Measurements from ENCODE around the gene LARGE1.

Gene LARGE1

GRCh38 chr22:33691057-33691630 is 229.1 kb downstream of the LARGE1 start:
- TF ChIP-seq, protein P1, sequence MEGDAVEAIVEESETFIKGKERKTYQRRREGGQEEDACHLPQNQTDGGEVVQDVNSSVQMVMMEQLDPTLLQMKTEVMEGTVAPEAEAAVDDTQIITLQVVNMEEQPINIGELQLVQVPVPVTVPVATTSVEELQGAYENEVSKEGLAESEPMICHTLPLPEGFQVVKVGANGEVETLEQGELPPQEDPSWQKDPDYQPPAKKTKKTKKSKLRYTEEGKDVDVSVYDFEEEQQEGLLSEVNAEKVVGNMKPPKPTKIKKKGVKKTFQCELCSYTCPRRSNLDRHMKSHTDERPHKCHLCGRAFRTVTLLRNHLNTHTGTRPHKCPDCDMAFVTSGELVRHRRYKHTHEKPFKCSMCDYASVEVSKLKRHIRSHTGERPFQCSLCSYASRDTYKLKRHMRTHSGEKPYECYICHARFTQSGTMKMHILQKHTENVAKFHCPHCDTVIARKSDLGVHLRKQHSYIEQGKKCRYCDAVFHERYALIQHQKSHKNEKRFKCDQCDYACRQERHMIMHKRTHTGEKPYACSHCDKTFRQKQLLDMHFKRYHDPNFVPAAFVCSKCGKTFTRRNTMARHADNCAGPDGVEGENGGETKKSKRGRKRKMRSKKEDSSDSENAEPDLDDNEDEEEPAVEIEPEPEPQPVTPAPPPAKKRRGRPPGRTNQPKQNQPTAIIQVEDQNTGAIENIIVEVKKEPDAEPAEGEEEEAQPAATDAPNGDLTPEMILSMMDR (IDR thresholded peaks at IDR 0.05; ENCODE audit: insufficient read depth, low read length), result no peak
- no peak for TF ChIP-seq GABPA (IDR thresholded peaks at IDR 0.05; ENCODE audit: low read depth)
- TF ChIP-seq SPI1 (IDR thresholded peaks at IDR 0.05; ENCODE audit: borderline replicate concordance, low read depth), result no peak
- no peak for TF ChIP-seq REST (IDR thresholded peaks at IDR 0.05; ENCODE audit: insufficient replicate concordance, low read depth)
- TF ChIP-seq POLR2AphosphoS5 (IDR thresholded peaks at IDR 0.05; ENCODE audit: low read depth), result no peak
- Histone ChIP-seq H3K27me3 (ENCODE audit: insufficient read depth, poor library complexity, severe bottlenecking) (no peaks in the 10 kb centered on the region), H3K27ac (replicated peaks) (no peak overlapping the region), H3K4me3 (replicated peaks; ENCODE audit: insufficient read depth, low read length) (no peak overlapping the region)
- DNase-seq (ENCODE audit: low read depth in 1 of 2, low spot score in 1 of 2), result no peak

DNA sequence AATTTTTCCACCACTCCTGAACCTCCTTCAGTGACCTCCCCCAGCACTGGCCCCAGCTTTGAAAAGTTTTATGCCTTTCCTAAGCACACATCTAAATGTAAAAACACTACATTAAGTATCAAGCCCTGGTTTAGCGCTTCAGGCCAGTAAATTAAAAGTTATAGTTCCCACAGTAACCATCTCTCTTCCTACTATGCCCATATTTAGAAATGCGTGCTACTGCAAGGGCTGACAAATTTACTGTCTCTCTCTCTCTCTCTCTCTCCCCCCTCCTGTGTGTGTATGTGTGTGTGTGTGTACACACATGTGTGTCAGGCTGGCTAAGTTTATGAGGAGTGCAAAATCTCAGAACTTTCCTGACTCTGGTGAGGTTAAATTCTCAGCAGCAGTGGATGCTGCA is 231.4 kb downstream of the LARGE1 start:
- H3K27me3 ChIP-seq (ENCODE audit: insufficient read depth, poor library complexity, severe bottlenecking), result no peaks in the 10 kb centered on the region
- H3K4me3 ChIP-seq (replicated peaks; ENCODE audit: insufficient read depth, low read length), result no peak overlapping the region
- TF ChIP-seq, protein P1 (IDR thresholded peaks at IDR 0.05; ENCODE audit: insufficient read depth, low read length), result no peak
- no peak for TF ChIP-seq REST (IDR thresholded peaks at IDR 0.05; ENCODE audit: insufficient replicate concordance, low read depth)
- TF ChIP-seq POLR2AphosphoS5 (IDR thresholded peaks at IDR 0.05; ENCODE audit: low read depth), result no peak
- no peak for TF ChIP-seq GABPA (IDR thresholded peaks at IDR 0.05; ENCODE audit: low read depth)
- no peak for TF ChIP-seq SPI1 (IDR thresholded peaks at IDR 0.05; ENCODE audit: borderline replicate concordance, low read depth)
- H3K27ac ChIP-seq (replicated peaks), result no peak overlapping the region
- no peak for DNase-seq (ENCODE audit: low read depth in 1 of 2, low spot score in 1 of 2)

DNA sequence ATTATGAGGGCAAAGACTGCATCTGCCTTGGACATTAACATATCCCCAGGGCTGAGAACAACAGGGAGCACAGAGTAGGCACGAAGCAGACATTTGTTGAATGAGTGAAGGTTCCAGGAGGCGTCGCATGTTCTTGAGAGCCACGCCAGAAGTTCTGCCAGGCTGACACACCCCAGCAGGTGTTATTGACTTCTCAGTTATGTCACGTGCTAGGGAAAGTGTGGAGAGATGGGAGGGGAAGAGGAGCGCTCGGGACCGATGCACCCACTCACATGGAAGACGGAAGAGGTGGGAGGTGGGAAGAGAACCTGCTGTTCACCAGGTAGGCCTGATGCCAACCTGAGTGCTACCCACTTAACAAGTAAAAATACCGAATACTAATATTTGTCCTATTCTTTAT is 232.8 kb downstream of the LARGE1 start:
- DNase-seq (ENCODE audit: low read depth in 1 of 2, low spot score in 1 of 2), result no peak
- Histone ChIP-seq H3K27me3 (ENCODE audit: insufficient read depth, poor library complexity, severe bottlenecking) (no peaks in the 10 kb centered on the region), H3K4me3 (replicated peaks; ENCODE audit: insufficient read depth, low read length) (no peak overlapping the region), H3K27ac (replicated peaks) (no peak overlapping the region)
- no peak for TF ChIP-seq SPI1 (IDR thresholded peaks at IDR 0.05; ENCODE audit: borderline replicate concordance, low read depth)
- TF ChIP-seq, protein P1 (IDR thresholded peaks at IDR 0.05; ENCODE audit: insufficient read depth, low read length), result no peak
- TF ChIP-seq POLR2AphosphoS5 (IDR thresholded peaks at IDR 0.05; ENCODE audit: low read depth), result no peak
- TF ChIP-seq REST (IDR thresholded peaks at IDR 0.05; ENCODE audit: insufficient replicate concordance, low read depth), result no peak
- no peak for TF ChIP-seq GABPA (IDR thresholded peaks at IDR 0.05; ENCODE audit: low read depth)
